Stimulated activated CD4-positive, alpha-beta T cell treated with anti-CD3 and anti-CD28 coated beads, Interleukin-15, amount 100 ng/mL, for 24 hours (primary cell): ENCODE results near the gene FTCD.

Experiments used
- DNase-seq: peaks from one replicate; pipeline ENCODE4 v3.0.0-alpha.2; 2020

Gene FTCD

DNA sequence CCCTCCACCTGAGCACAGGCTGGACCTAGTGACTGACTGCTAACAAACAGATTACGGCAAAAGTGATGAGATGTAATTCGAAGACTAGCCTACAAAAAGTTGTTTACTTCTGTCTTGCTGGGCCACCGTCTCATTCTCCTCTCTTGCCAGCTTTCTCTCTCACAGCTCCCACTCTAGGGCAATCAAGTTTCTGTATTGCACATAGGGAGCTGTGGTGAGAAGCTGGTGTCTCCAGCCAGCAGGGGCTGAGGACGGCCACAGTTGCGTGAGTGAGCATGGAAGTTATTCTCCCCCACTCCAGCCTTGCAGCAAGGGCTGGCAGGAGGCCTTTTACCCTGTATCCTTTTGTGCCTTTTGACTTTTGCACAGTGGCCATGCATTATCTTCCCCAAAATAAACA, 66.1 kb downstream of the FTCD start:
- DNase-seq: no peak

- DNase-seq: no peak
Measured at GRCh38 chr21:46088189-46088588, 67.2 kb downstream of the FTCD start.

DNA sequence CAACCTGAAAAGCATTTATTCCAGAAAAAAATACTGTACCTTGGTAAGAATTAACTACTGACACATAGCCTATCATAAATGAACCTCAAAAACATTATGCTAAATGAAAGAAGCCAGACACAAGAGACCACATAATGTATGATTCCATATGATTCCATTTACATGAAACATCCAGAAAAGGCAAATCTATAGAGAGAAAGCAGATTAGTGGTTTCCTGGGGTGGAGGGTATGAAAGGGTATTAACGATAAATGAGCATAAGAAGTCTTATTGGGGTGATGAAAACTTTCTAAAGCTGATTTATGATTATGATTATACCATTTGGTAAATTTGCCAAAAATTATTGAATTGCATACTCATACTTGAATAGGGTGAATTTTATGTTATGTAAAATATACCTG, 67.7 kb downstream of the FTCD start:
- DNase-seq: no peak
